SW 1271 (cell line): ENCODE measurements around the gene ZNF777.
"Not testable (repeated sequence)": the region's sequence is repeated elsewhere in the genome, so short reads cannot be mapped to it uniquely, and the experiment has no call there.

Experiments
- DNase-seq, 2 experiments: peaks; one replicate each; lab custom pipeline; 2025; lab: John Stamatoyannopoulos, UW

The ZNF777 gene

GRCh38 chr7:149414171-149414570, 46.7 kb downstream of the ZNF777 start:
- no peak for DNase-seq

GRCh38 chr7:149413083-149413482, 47.8 kb downstream of the ZNF777 start:
- not testable (repeated sequence) for DNase-seq

- no peak for DNase-seq
Observed at GRCh38 chr7:149409895-149410294, 51.0 kb downstream of the ZNF777 start.

- DNase-seq = no peak
Observed at GRCh38 chr7:149404825-149405224, 56.0 kb downstream of the ZNF777 start.

GRCh38 chr7:149404396-149404795, 56.5 kb downstream of the ZNF777 start:
- DNase-seq = no peak

GRCh38 chr7:149398195-149398820, 62.6 kb downstream of the ZNF777 start:
- DNase-seq = no peak

- DNase-seq = no peak
Observed at GRCh38 chr7:149397470-149398043, 63.3 kb downstream of the ZNF777 start.

- DNase-seq = not testable (repeated sequence)
Observed at GRCh38 chr7:149388550-149389335, 72.1 kb downstream of the ZNF777 start.

GRCh38 chr7:149386514-149386913, 74.3 kb downstream of the ZNF777 start:
- not testable (repeated sequence) for DNase-seq

- DNase-seq = no peak
Observed at GRCh38 chr7:149385195-149385950, 75.5 kb downstream of the ZNF777 start.
